Neural cell (in vitro differentiated cells): ENCODE results near the gene HM13. TPM values are rescaled to one million over a fixed set of nuclear protein-coding genes. Genes with fewer than 3 reads are reported as not detected.
"Not testable (repeated sequence)": the region's sequence is repeated elsewhere in the genome, so short reads cannot be mapped to it uniquely, and the experiment has no call there.

ENCODE experiments used
- H2AFZ ChIP-seq: fragments of 200-600, 300-800 bp; sonication (generic), shearing (Covaris generic); 2 replicates; pipeline ENCODE4 v1.6.0; 2014; ENCODE audit warnings: low read depth, mild to moderate bottlenecking, antibody characterized with exemption, low read length, moderate library complexity
- H3F3A ChIP-seq: fragments of 200-600 bp; shearing (Covaris generic); 2 replicates; pipeline ENCODE4 v1.6.1; 2016; ENCODE audit warnings: mild to moderate bottlenecking, moderate library complexity, mixed read lengths, antibody characterized with exemption, low read length; ENCODE audit not compliant: insufficient read depth, poor library complexity, severe bottlenecking
- H3K27ac ChIP-seq: fragments of 200-600, 300-800 bp; sonication (generic), shearing (Covaris generic); 2 replicates; pipeline ENCODE4 v1.5.1; 2014; ENCODE audit warnings: mild to moderate bottlenecking, low read length, moderate library complexity
- H3K27me3 ChIP-seq: fragments of 300-800, 200-600 bp; sonication (generic), shearing (Covaris generic); 2 replicates; pipeline ENCODE4 v1.6.0; 2014; ENCODE audit warnings: mild to moderate bottlenecking, low read depth, low read length, moderate library complexity; ENCODE audit not compliant: insufficient read depth
- H3K36me3 ChIP-seq: fragments of 300-800, 200-600 bp; sonication (generic), shearing (Covaris generic); 2 replicates; pipeline ENCODE4 v1.5.1; 2014; ENCODE audit warnings: mild to moderate bottlenecking, antibody characterized with exemption, low read length, moderate library complexity; ENCODE audit not compliant: insufficient read depth
- H3K4me2 ChIP-seq: fragments of 300-800, 200-600 bp; sonication (generic), shearing (Covaris generic); 2 replicates; pipeline ENCODE4 v1.6.0; 2014; ENCODE audit warnings: mild to moderate bottlenecking, low read length
- H3K4me3 ChIP-seq: fragments of 300-800, 200-600 bp; sonication (generic), shearing (Covaris generic); 2 replicates; pipeline ENCODE4 v1.5.1; 2014; ENCODE audit warnings: mild to moderate bottlenecking, low read length, moderate library complexity
- H3K79me2 ChIP-seq: fragments of 200-600 bp; shearing (Covaris generic); replicated peaks from 2 replicates; pipeline ENCODE4 v1.6.0; 2014; ENCODE audit warnings: mild to moderate bottlenecking, low read length, moderate library complexity; ENCODE audit not compliant: insufficient read depth
- H3K9ac ChIP-seq: fragments of 300-800, 200-600 bp; sonication (generic), shearing (Covaris generic); 2 replicates; pipeline ENCODE4 v1.6.1; 2016; ENCODE audit warnings: mild to moderate bottlenecking, low read length, mixed read lengths
- H3K9me2 ChIP-seq: fragments of 200-600 bp; shearing (Covaris generic); 2 replicates; pipeline ENCODE4 v1.6.1; 2016; ENCODE audit warnings: mild to moderate bottlenecking, low read length, mixed read lengths; ENCODE audit not compliant: insufficient read depth
- H3K9me3 ChIP-seq: fragments of 200-600, 300-800 bp; sonication (generic), shearing (Covaris generic); 2 replicates; pipeline ENCODE4 v1.6.1; 2016; ENCODE audit warnings: mild to moderate bottlenecking, mixed run types, low read length, moderate library complexity, mixed read lengths
- H4K20me1 ChIP-seq: fragments of 200-600 bp; shearing (Covaris generic); 2 replicates; pipeline ENCODE4 v1.6.1; 2016; ENCODE audit warnings: mild to moderate bottlenecking, mixed run types; ENCODE audit not compliant: insufficient read depth
- CTCF ChIP-seq: fragments of 450-650 bp; IDR thresholded peaks from 2 replicates; pipeline ENCODE4 v1.5.1; 2014; ENCODE audit warnings: antibody characterized with exemption, mild to moderate bottlenecking, moderate library complexity; ENCODE audit not compliant: poor library complexity, severe bottlenecking
- EP300 ChIP-seq: fragments of 450-650 bp; conservative IDR thresholded peaks from 2 replicates; pipeline ENCODE4 v1.6.1; 2014; ENCODE audit warnings: antibody characterized with exemption, mild to moderate bottlenecking, moderate library complexity; ENCODE audit not compliant: poor library complexity, severe bottlenecking
- EZH2 ChIP-seq: fragments of 200-600, 300-800 bp; shearing (Covaris generic), sonication (generic); IDR thresholded peaks from 2 replicates; pipeline ENCODE4 v1.6.1; 2014; ENCODE audit warnings: antibody characterized with exemption, low read length, borderline replicate concordance, mild to moderate bottlenecking; ENCODE audit not compliant: insufficient read depth, poor library complexity, severe bottlenecking
- MXI1 ChIP-seq: fragments of 450-650 bp; conservative IDR thresholded peaks from 2 replicates; pipeline ENCODE4 v1.6.1; 2014; ENCODE audit warnings: antibody characterized with exemption, mild to moderate bottlenecking; ENCODE audit not compliant: poor library complexity, severe bottlenecking
- POLR2AphosphoS5 ChIP-seq: IDR thresholded peaks from 2 replicates; pipeline ENCODE4 v1.6.1; 2012
- RAD21 ChIP-seq: fragments of 450-650 bp; conservative IDR thresholded peaks from 2 replicates; pipeline ENCODE4 v1.6.1; 2014; ENCODE audit warnings: antibody characterized with exemption, mild to moderate bottlenecking, moderate library complexity
- REST ChIP-seq: IDR thresholded peaks from 2 replicates; pipeline ENCODE4 v1.6.1; 2012; ENCODE audit warnings: borderline replicate concordance
- SMC3 ChIP-seq: fragments of 450-650 bp; conservative IDR thresholded peaks from 2 replicates; pipeline ENCODE4 v1.6.1; 2014; ENCODE audit warnings: antibody characterized with exemption, mild to moderate bottlenecking, moderate library complexity; ENCODE audit not compliant: poor library complexity
- TAF1 ChIP-seq: IDR thresholded peaks from 2 replicates; pipeline ENCODE4 v1.6.1; 2012; ENCODE audit warnings: low read depth
- polyA plus RNA-seq: library from polyadenylated mRNA; depleted of rRNA; stranded (reverse); fragments of >200 nt; gene quantifications from 2 replicates; pipeline ENCODE4 v1.2.3, GENCODE V29; 2014

HM13 gene
- polyA plus RNA-seq, 1 donor from 2014 or later: 95.4 TPM

GRCh38 chr20:31595654-31596411 is 81.6 kb downstream of the HM13 start:
- H3K27me3 ChIP-seq: no peaks in the 10 kb centered on the region
- no peaks in the 10 kb centered on the region for H3K9me3 ChIP-seq
- H3K27ac ChIP-seq: no peak overlapping the region
- TF ChIP-seq POLR2AphosphoS5 (no peak), TAF1 (no peak), MXI1 (no peak), CTCF (no peak), RAD21 (no peak), REST (no peak), EP300 (no peak), SMC3 (no peak), EZH2 (no peak)
- H2AFZ ChIP-seq: no peak overlapping the region
- no peaks in the 10 kb centered on the region for H3K9me2 ChIP-seq
- H3K4me3 ChIP-seq: no peak overlapping the region
- no peaks in the 10 kb centered on the region for H3K36me3 ChIP-seq
- no peaks in the 10 kb centered on the region for H4K20me1 ChIP-seq
- no peaks in the 10 kb centered on the region for H3K79me2 ChIP-seq
- no peaks in the 10 kb centered on the region for H3F3A ChIP-seq
- no peak overlapping the region for H3K4me2 ChIP-seq
- no peak overlapping the region for H3K9ac ChIP-seq

GRCh38 chr20:31596412-31596715 is 82.1 kb downstream of the HM13 start:
- H3K36me3 ChIP-seq, H3K79me2 ChIP-seq, H3F3A ChIP-seq, H3K27me3 ChIP-seq, H3K9ac ChIP-seq, H3K27ac ChIP-seq, H3K4me3 ChIP-seq, H3K4me2 ChIP-seq, H3K9me3 ChIP-seq, H2AFZ ChIP-seq, H3K9me2 ChIP-seq, H4K20me1 ChIP-seq: not testable (repeated sequence)
